OCI-LY7 (cell line): Measurements from ENCODE around the gene TCAP. TPM values are rescaled to one million over a fixed set of nuclear protein-coding genes. Genes with fewer than 3 reads are reported as not detected.

Source experiments
- BruUV-seq: library from RNA; stranded (reverse); fragments of 400-500 nt; replicated peaks from 2 replicates; lab custom pipeline; 2021; lab: Mats Ljungman, UMichigan
- CTCF ChIA-PET: fragments of 300-600 bp; sonication (Branson Sonifier 250); formaldehyde crosslinking; loops from one replicate; lab custom pipeline; 2022; ENCODE audit warnings: antibody characterized with exemption; ENCODE audit not compliant: unreplicated experiment; lab: Charles Lee
- POLR2A ChIA-PET: fragments of 300-600 bp; sonication (Branson Sonifier 250); formaldehyde crosslinking; loops from one replicate; lab custom pipeline; 2022; ENCODE audit warnings: antibody characterized with exemption; lab: Charles Lee
- DNase-seq: peaks from one replicate; pipeline ENCODE4 v3.0.0-alpha.2; 2015; ENCODE audit warnings: low spot score
- H2AFZ ChIP-seq: fragments of 200-600 bp; sonication (generic), shearing (Covaris generic); 2 replicates; pipeline ENCODE4 v1.6.1; 2014; ENCODE audit warnings: mild to moderate bottlenecking, antibody characterized with exemption, low read length, moderate library complexity
- H3K27ac ChIP-seq: fragments of 200-600 bp; sonication (generic); 2 replicates; pipeline ENCODE4 v1.5.1; 2014; ENCODE audit warnings: mixed run types, low read depth, mild to moderate bottlenecking, moderate library complexity, low read length, inconsistent platforms; ENCODE audit not compliant: poor library complexity, severe bottlenecking
- H3K36me3 ChIP-seq: fragments of 200-600 bp; sonication (generic); 2 replicates; pipeline ENCODE4 v1.6.1; 2014; ENCODE audit warnings: mild to moderate bottlenecking, antibody characterized with exemption, low read length, moderate library complexity, mixed read lengths; ENCODE audit not compliant: insufficient read depth
- H3K4me1 ChIP-seq: fragments of 200-600 bp; sonication (generic); 2 replicates; pipeline ENCODE4 v1.5.1; 2014; ENCODE audit warnings: mild to moderate bottlenecking, low read length; ENCODE audit not compliant: insufficient read depth, poor library complexity, severe bottlenecking
- H3K4me2 ChIP-seq: fragments of 200-600 bp; sonication (generic); 2 replicates; pipeline ENCODE4 v1.6.1; 2014; ENCODE audit warnings: mild to moderate bottlenecking, low read length
- H3K4me3 ChIP-seq: fragments of 200-600 bp; sonication (generic); 2 replicates; pipeline ENCODE4 v1.5.1; 2014; ENCODE audit warnings: mild to moderate bottlenecking, low read depth, low read length; ENCODE audit not compliant: poor library complexity, severe bottlenecking
- H3K79me2 ChIP-seq: fragments of 200-600 bp; sonication (generic); 2 replicates; pipeline ENCODE4 v1.6.1; 2016; ENCODE audit warnings: low read depth, mild to moderate bottlenecking, low read length, moderate library complexity, mixed read lengths; ENCODE audit not compliant: insufficient read depth
- H3K9me2 ChIP-seq: fragments of 200-600 bp; sonication (generic); 2 replicates; pipeline ENCODE4 v1.6.1; 2016; ENCODE audit warnings: mild to moderate bottlenecking, low read length, mixed read lengths; ENCODE audit not compliant: insufficient read depth
- H3K9me3 ChIP-seq: fragments of 200-600 bp; sonication (generic); 2 replicates; pipeline ENCODE4 v1.6.1; 2014; ENCODE audit warnings: mild to moderate bottlenecking, mixed run types, low read length, mixed read lengths
- H4K20me1 ChIP-seq: fragments of 200-600 bp; sonication (generic); 2 replicates; pipeline ENCODE4 v1.6.1; 2014; ENCODE audit warnings: mild to moderate bottlenecking, antibody characterized with exemption, low read length, moderate library complexity, mixed read lengths; ENCODE audit not compliant: insufficient read depth
- CTCF ChIP-seq: fragments of 200-600 bp; sonication (generic); conservative IDR thresholded peaks from 2 replicates; pipeline ENCODE4 v1.5.1; 2014; ENCODE audit warnings: mild to moderate bottlenecking, antibody characterized with exemption, low read length, moderate library complexity, mixed read lengths
- EZH2phosphoT487 ChIP-seq: fragments of 200-600 bp; sonication (generic); IDR thresholded peaks from 2 replicates; pipeline ENCODE4 v1.6.1; 2018; ENCODE audit warnings: low read depth, borderline replicate concordance, mild to moderate bottlenecking, mixed run types, antibody characterized with exemption, low read length, moderate library complexity, mixed read lengths
- intact Hi-C: fragments of 100-400 bp; cut with micrococcal nuclease; formaldehyde crosslinking; loops from one replicate; pipeline ENCODE4 v1.10.0; 2022; ENCODE audit not compliant: unreplicated experiment
- total RNA-seq, 2 experiments: library from RNA; depleted of rRNA in 1 of 2; stranded (reverse); fragments of >200 nt in 1 of 2; shearing (Covaris generic) in 1 of 2; gene quantifications; 2 replicates each; pipeline ENCODE4 v1.2.3, GENCODE V29; 2014 to 2022

TCAP gene
- total RNA-seq, 2 experiments from 2014 or later = 1.5 to 2.7 TPM

- H3K4me3 ChIP-seq = no peak overlapping the region
- H3K9me2 ChIP-seq = no peaks in the 10 kb centered on the region
- no peak overlapping the region for H3K4me2 ChIP-seq
- intact Hi-C loops = no loop called here
- POLR2A ChIA-PET = no interaction called here
- DNase-seq = no peak
- H3K79me2 ChIP-seq = peaks cover 11% of the 10 kb centered on the region
- H3K4me1 ChIP-seq = peaks cover 10% of the 10 kb centered on the region
- no peak overlapping the region for H3K27ac ChIP-seq
- no peak overlapping the region for H2AFZ ChIP-seq
- no peaks in the 10 kb centered on the region for H3K9me3 ChIP-seq
- CTCF ChIA-PET = no interaction called here
- H3K36me3 ChIP-seq = peaks cover 5% of the 10 kb centered on the region; the same call in 1 of the 2 replicates
- BruUV-seq = no TSS peak
- TF ChIP-seq CTCF (no peak), EZH2phosphoT487 (no peak)
- H4K20me1 ChIP-seq = peaks cover 4% of the 10 kb centered on the region; the same call in 1 of the 2 replicates
Measured at GRCh38 chr17:39643271-39643670, 21.9 kb upstream of the TCAP start.

- H3K4me2 ChIP-seq = no peak overlapping the region
- H3K9me3 ChIP-seq = no peaks in the 10 kb centered on the region
- H3K27ac ChIP-seq = no peak overlapping the region
- no peaks in the 10 kb centered on the region for H4K20me1 ChIP-seq
- H3K4me3 ChIP-seq = no peak overlapping the region
- H3K36me3 ChIP-seq = peaks cover 5% of the 10 kb centered on the region; the same call in 1 of the 2 replicates
- H3K4me1 ChIP-seq = no peaks in the 10 kb centered on the region
- POLR2A ChIA-PET = no interaction called here
- no peaks in the 10 kb centered on the region for H3K9me2 ChIP-seq
- TF ChIP-seq CTCF (no peak), EZH2phosphoT487 (no peak)
- intact Hi-C loops = no loop called here
- CTCF ChIA-PET = no interaction called here
- H2AFZ ChIP-seq = no peak overlapping the region
- DNase-seq = no peak
- no peaks in the 10 kb centered on the region for H3K79me2 ChIP-seq
- BruUV-seq = no TSS peak
Measured at GRCh38 chr17:39647256-39647655, 17.9 kb upstream of the TCAP start.

- Histone ChIP-seq H3K4me2 (no peak overlapping the region), H2AFZ (no peak overlapping the region), H3K4me1 (no peaks in the 10 kb centered on the region), H3K36me3 (peaks cover 9% of the 10 kb centered on the region; the same call in 1 of the 2 replicates), H3K79me2 (no peaks in the 10 kb centered on the region), H3K4me3 (no peak overlapping the region), H3K9me2 (no peaks in the 10 kb centered on the region), H3K27ac (no peak overlapping the region), H4K20me1 (no peaks in the 10 kb centered on the region), H3K9me3 (no peaks in the 10 kb centered on the region)
- intact Hi-C loops = no loop called here
- DNase-seq = no peak
- TF ChIP-seq EZH2phosphoT487 (no peak), CTCF (no peak)
- BruUV-seq = no TSS peak
- ChIA-PET CTCF (interaction anchor here (0.6 kb wide), 1 partner anchor 280 kb away, joined by 3 read pairs; no protein-coding TSS in a partner anchor), POLR2A (interaction anchor here (0.7 kb wide), 1 partner anchor 25 kb away, joined by 3 read pairs; no protein-coding TSS in a partner anchor)
Measured at GRCh38 chr17:39648616-39649366, 16.4 kb upstream of the TCAP start.
